Measurements from ENCODE around the gene PDGFB. TPM values are rescaled to one million over a fixed set of nuclear protein-coding genes. Genes with fewer than 3 reads are reported as not detected.

PDGFB gene
- total RNA-seq, 4 donors from 2014 or later = 2.7 to 7.5 (median 4.0) TPM

- intact Hi-C loops (cut with DNase I; ENCODE audit: low total_unique reads) (no loop called here), in situ Hi-C loops (cut with MboI; ENCODE audit: low pct_ligation_motif_present in 1 of 4, low pct_unique_long_range_greater_than_20kb in 1 of 4, low sequenced_read_pairs in 3 of 4) (no loop called here)
- Histone ChIP-seq H3K27ac (no peak overlapping the region), H3K4me1 (peaks cover 0 to 7% (median 3%) of the 10 kb centered on the region in 4 donors), H3K4me3 (no peak overlapping the region), H3K9me3 (no peaks in the 10 kb centered on the region), H3K27me3 (no peaks in the 10 kb centered on the region), H3K36me3 (no peaks in the 10 kb centered on the region)
- TF ChIP-seq POLR2A (IDR thresholded peaks at IDR 0.05) = no peak
- TF ChIP-seq POLR2AphosphoS5 (IDR thresholded peaks at IDR 0.05) = no peak
- TF ChIP-seq, protein P1, sequence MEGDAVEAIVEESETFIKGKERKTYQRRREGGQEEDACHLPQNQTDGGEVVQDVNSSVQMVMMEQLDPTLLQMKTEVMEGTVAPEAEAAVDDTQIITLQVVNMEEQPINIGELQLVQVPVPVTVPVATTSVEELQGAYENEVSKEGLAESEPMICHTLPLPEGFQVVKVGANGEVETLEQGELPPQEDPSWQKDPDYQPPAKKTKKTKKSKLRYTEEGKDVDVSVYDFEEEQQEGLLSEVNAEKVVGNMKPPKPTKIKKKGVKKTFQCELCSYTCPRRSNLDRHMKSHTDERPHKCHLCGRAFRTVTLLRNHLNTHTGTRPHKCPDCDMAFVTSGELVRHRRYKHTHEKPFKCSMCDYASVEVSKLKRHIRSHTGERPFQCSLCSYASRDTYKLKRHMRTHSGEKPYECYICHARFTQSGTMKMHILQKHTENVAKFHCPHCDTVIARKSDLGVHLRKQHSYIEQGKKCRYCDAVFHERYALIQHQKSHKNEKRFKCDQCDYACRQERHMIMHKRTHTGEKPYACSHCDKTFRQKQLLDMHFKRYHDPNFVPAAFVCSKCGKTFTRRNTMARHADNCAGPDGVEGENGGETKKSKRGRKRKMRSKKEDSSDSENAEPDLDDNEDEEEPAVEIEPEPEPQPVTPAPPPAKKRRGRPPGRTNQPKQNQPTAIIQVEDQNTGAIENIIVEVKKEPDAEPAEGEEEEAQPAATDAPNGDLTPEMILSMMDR (IDR thresholded peaks at IDR 0.05) = no peak
- TF ChIP-seq EP300 (IDR thresholded peaks at IDR 0.05; ENCODE audit: low read depth) = no peak
- no peak for DNase-seq
- 29 to 61% methylated on average over 3 to 8 of the region's 8 CpGs for WGBS, 2 donors (ENCODE audit: low coverage in 1 of 2)
Measured at GRCh38 chr22:39205344-39206021, 39.3 kb downstream of the PDGFB start.

DNA sequence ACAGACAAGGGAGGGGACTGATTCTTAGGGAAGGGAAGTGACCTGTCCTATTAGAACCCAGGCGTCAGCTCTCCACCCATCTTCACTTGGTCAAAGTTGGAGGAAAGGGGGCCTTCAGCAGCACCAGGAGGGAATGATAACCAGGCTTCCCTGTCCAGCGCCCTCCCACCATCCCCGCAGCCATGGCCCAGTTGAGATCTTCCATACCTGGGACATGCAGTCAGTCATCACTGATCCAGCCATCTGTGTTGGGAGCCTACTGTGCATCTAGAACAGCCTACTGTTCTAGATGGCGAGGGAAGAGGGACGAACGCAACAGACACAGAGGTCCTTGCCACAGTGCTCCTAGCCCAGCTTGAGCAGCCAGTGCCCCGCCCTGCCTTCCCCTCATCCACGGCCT lies 40.6 kb downstream of the PDGFB start:
- no peak for TF ChIP-seq POLR2AphosphoS5 (IDR thresholded peaks at IDR 0.05)
- TF ChIP-seq EP300 (IDR thresholded peaks at IDR 0.05; ENCODE audit: low read depth) = no peak
- TF ChIP-seq, protein P1 (IDR thresholded peaks at IDR 0.05) = no peak
- no peak for TF ChIP-seq POLR2A (IDR thresholded peaks at IDR 0.05)
- H3K4me3 ChIP-seq = no peak overlapping the region
- DNase-seq = no peak
- H3K27ac ChIP-seq = no peak overlapping the region
- peaks cover 0 to 7% (median 3%) of the 10 kb centered on the region in 4 donors for H3K4me1 ChIP-seq
- in situ Hi-C loops (cut with MboI; ENCODE audit: low pct_ligation_motif_present in 1 of 4, low pct_unique_long_range_greater_than_20kb in 1 of 4, low sequenced_read_pairs in 3 of 4) = no loop called here
- no peaks in the 10 kb centered on the region for H3K9me3 ChIP-seq
- H3K36me3 ChIP-seq = no peaks in the 10 kb centered on the region
- 60 to 97% methylated on average over 1 to 8 of the region's 8 CpGs for WGBS, 2 donors (ENCODE audit: low coverage in 1 of 2)
- intact Hi-C loops (cut with DNase I; ENCODE audit: low total_unique reads) = no loop called here
- H3K27me3 ChIP-seq = no peaks in the 10 kb centered on the region

- Histone ChIP-seq H3K27me3 (peaks cover 6% of the 10 kb centered on the region), H3K36me3 (no peaks in the 10 kb centered on the region), H3K4me3 (no peak overlapping the region), H3K27ac (no peak overlapping the region), H3K9me3 (no peaks in the 10 kb centered on the region), H3K4me1 (no peaks in the 10 kb centered on the region)
- 88 to 89% methylated on average over 1 to 5 of the region's 5 CpGs for WGBS, 2 donors (ENCODE audit: low coverage in 1 of 2)
- intact Hi-C loops (cut with DNase I; ENCODE audit: low total_unique reads) = no loop called here
- in situ Hi-C loops (cut with MboI; ENCODE audit: low pct_ligation_motif_present in 1 of 4, low pct_unique_long_range_greater_than_20kb in 1 of 4, low sequenced_read_pairs in 3 of 4) = no loop called here
- TF ChIP-seq EP300 (IDR thresholded peaks at IDR 0.05; ENCODE audit: low read depth) = no peak
- no peak for TF ChIP-seq POLR2AphosphoS5 (IDR thresholded peaks at IDR 0.05)
- TF ChIP-seq POLR2A (IDR thresholded peaks at IDR 0.05) = no peak
- TF ChIP-seq, protein P1 (IDR thresholded peaks at IDR 0.05) = no peak
- DNase-seq = no peak
Measured at GRCh38 chr22:39197578-39197977, 47.2 kb downstream of the PDGFB start.

- no peak overlapping the region for H3K27ac ChIP-seq
- intact Hi-C loops (cut with DNase I; ENCODE audit: low total_unique reads) = no loop called here
- peaks cover 7% of the 10 kb centered on the region for H3K27me3 ChIP-seq
- 91% methylated on average over 1 of the region's 1 CpG; no CpG with 5 or more reads in 1 of the 2 donors for WGBS, 2 donors (ENCODE audit: low coverage in 1 of 2)
- H3K4me1 ChIP-seq = no peaks in the 10 kb centered on the region
- H3K36me3 ChIP-seq = no peaks in the 10 kb centered on the region
- in situ Hi-C loops (cut with MboI; ENCODE audit: low pct_ligation_motif_present in 1 of 4, low pct_unique_long_range_greater_than_20kb in 1 of 4, low sequenced_read_pairs in 3 of 4) = no loop called here
- H3K9me3 ChIP-seq = no peaks in the 10 kb centered on the region
- no peak overlapping the region for H3K4me3 ChIP-seq
- TF ChIP-seq, protein P1 (IDR thresholded peaks at IDR 0.05) = no peak
- TF ChIP-seq POLR2A (IDR thresholded peaks at IDR 0.05) = no peak
- no peak for TF ChIP-seq POLR2AphosphoS5 (IDR thresholded peaks at IDR 0.05)
- TF ChIP-seq EP300 (IDR thresholded peaks at IDR 0.05; ENCODE audit: low read depth) = no peak
- DNase-seq = no peak
Measured at GRCh38 chr22:39194098-39194497, 50.7 kb downstream of the PDGFB start.

All from transverse colon (tissue), 4 donors.